Left forelimb (tissue), 1 donor: ENCODE data around the gene DAPK1.

Source experiments
- DNase-seq: peaks from one replicate; pipeline ENCODE4 v3.0.0-alpha.2; 2018; ENCODE audit warnings: low spot score

Gene DAPK1

DNA sequence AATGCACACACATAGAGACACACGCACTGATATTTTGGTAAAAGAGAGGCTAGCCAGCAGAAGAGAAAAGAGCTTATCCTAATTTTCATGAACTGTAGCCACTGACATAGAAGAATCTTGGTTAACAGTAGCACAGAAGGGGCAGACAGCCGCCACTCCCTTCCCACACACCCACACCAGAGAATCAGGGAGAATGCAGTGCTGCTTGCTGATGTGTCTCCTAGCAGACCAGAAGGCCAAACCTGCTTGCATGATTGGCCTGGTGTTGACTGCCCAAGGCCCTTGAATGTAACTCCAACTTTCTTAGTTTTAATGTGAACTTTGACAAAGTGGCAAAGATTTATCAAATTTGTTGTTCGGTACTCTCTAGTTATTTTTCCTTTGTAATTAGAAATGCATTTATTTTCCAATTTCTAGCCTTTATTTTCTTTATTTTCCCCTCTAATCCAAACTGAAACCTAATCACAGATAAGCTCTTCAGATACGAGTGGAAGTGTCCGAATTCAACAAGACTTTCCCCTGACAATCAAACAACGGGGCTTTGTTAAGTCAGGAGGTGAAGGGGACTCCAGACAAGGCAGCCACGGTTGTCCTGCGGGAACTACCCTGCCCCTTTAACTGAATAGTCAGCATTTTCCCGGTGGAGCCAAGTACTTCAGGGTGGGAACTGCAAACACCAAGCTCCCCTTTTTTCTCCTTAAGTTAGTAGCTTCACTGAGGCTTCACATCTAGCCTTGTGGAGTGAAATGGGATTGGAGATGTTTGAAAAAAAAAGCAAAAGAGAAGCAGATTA is 146.3 kb downstream of the DAPK1 start:
- no peak for DNase-seq

DNA sequence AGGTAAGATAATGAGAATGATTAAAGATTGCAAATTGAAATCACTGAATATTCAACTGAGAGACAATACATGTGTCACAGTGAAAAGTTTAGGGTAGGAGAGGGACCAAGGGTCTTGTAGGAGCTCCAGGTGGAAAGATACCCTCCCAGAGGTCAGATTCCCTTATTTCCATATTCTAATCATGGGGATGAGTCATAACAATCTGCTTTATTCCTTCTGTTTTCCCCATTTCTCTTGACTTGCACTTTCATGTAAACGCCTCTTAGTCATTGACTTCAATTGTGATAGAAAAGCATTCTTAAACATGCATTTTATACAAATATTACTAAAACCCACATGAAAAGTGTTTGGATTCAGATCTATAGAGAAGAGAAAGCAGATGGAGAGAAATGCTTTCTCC is 147.0 kb downstream of the DAPK1 start:
- no peak for DNase-seq

DNA sequence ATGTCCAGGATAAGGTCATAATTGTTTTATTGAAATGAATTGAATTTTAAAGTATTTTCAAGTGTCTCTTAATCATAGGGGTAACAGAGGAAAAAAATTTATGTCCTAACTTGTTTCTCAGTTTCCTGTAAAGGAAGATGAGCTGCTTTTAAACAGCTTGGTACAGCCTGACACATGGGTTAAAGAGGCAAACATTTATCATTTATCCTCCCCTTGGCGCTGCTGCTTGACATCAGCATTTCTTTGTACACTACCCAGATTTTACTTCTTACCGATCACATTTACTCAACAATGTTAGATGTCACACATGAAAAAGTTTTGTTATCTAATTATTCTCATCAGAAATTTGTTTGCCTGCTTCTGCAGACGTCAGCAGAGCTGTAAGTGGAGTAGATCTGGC is 148.9 kb downstream of the DAPK1 start:
- no peak for DNase-seq

DNA sequence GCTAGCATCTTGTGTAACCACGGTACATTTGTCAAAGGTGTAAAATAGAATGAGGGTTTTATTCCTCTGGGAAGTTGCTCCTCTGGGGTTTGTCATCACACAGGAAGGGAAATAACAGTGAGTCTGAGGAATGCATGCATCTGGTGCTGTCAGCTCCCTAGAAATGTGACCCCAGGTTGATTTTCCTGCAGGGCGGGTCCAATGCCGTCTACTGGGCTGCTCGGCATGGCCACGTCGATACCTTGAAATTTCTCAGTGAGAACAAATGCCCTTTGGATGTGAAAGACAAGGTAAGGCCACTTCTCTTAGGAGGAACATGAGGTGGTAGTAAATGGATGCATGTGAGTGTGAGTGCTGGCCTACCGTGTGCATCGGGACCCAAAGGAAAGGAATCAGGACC is 149.4 kb downstream of the DAPK1 start:
- DNase-seq, result no peak

DNA sequence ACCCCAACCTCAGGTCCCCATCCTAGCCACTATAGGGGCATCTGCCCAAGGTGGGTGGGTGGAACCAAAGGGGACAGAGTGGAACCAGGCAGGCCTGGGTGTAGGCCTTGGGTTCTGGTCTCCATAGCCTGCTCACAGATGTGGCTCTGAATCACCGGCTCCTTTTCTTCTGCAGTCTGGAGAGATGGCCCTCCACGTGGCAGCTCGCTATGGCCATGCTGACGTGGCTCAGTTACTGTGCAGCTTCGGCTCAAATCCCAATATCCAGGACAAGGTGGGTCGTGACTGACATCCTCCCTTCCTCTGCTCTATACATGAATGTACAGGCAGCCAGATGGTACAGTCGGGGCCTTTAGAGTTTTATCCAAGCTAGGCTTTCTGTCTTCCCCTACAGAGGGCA is 150.9 kb downstream of the DAPK1 start:
- DNase-seq, result no peak

DNA sequence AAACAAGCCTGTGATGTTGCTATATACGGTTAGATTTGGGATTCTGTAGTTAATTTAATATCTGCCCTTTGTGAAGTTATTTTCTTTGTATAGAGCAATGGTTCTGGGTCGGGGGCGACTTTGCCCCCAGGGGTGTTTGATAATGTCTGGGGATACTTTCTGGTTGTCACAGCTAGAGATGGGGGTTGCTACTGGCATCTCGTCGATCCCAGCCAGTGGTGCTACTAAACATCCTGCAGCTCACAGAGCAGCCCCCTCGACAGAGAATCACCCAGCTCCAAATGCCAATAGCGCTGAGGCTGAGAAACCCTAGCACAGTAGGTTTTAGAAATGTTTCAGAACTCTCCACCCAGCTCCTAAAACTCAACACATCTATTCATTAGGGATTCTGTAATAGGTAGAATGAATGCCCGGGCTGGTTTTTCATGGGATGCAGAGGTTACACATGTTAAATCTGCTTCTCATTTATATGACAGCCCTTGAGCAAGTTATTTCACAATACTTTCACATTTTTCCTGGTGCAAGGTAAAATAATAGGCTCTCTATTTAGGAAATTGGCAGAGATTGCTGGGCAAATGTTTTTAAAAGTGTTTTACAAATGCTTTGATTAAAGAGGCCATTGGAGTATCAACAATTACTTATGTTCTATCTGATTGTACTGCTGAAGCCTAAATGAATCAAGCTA is 153.1 kb downstream of the DAPK1 start:
- no peak for DNase-seq

DNA sequence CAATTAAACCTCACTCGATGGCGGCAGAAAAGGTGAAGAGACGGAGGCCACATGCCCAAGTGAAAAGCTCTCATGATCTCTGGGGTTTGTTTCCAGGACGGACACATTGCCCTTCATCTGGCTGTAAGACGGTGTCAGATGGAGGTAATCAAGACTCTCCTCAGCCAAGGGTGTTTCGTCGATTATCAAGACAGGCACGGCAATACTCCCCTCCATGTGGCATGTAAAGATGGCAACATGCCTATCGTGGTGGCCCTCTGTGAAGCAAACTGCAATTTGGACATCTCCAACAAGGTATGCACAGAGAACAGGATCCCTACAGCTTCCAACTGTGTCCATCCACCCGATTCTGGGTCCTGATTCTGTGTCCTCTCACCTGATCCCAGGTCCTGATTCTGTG is 153.8 kb downstream of the DAPK1 start:
- DNase-seq, result no peak

DNA sequence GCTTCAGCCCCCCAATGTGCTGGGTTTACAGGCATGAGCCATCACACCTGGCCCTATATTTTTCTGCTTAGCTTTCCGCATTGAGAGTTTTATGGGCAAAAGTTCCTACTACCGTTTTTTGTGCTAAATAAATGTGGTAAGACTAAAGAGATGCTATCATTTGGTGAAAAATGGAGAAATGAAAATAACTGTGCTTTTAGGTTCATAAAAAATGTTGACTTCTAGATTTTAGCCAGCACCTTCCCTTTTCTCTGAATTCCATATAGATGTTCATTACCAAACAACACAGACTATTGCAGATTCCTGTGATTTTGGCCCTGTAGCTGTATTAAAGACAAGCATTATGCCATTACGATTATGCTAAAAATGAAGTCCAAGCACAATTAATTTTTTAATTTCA is 156.3 kb downstream of the DAPK1 start:
- DNase-seq, result no peak

DNA sequence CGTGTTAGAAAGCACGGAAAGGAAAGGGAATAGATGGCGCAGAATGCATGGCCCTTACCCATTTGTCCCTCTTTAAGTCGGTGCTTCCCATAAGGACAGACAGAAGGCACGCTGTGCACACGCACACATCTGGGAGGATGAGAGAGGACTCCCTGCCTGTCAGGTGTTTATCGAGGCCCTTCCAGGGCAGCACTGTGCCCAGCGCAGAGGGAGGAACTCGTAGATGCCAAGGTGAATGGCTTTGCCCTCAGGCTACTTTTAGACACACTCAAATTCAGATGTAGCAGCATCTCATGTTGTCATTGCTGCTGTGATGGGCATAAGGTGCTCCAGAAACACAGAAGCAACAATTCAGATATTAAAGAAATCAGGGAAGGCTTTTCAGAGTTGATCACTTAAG is 158.1 kb downstream of the DAPK1 start:
- no peak for DNase-seq

DNA sequence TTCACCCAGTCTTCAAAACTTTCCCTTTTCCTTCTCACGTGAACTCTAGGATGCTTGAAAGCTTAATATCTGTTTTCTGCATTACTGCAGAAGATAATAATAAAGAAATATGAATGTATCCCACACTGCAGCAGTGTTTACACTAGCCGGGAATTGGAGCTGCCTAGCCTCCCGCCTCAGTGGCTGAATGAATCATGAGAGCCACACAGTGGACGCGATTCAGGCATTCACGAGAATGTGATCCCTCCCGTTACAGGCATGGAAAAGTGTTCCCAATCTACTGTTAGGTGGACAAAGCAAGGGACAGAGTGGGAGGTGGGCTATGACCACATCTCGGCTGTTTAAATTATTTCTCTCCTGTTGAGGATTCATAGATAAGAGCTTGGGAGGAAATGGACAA is 158.8 kb downstream of the DAPK1 start:
- no peak for DNase-seq

DNA sequence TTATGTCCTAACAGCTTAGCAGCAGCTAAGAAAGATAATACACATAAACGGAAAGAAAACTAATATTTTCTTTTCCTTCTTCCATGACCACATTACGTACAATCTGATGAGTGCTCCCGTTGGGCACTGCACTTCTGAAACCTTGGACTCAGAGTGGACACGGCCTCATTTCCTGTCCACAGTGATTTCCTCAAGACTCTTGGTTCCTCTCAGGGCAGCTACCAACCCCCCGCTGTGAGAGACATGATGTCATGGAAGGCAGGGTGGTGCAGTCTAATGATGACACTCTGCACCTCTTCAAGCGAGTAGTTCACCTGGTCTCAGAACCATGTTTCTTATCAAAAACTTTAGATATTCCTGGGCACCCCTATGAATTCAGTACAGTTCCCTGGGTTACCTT is 159.5 kb downstream of the DAPK1 start:
- DNase-seq, result no peak

DNA sequence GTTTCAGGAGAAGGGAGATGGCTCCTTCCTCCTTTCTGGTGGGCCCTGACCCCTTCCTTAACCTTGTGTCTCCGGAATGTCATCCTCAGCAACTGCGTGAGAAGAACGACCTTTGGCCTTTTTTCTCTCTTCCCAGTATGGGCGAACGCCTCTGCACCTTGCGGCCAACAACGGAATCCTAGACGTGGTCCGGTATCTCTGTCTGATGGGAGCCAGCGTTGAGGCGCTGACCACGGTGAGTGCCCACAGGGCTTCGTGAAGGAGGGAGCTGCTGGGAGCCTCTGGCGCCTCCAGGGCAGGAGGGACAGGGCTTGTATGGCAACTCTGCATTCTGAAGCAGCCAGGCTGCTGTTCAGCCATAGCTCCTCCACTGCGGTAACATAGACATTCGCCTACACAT is 160.2 kb downstream of the DAPK1 start:
- no peak for DNase-seq

DNA sequence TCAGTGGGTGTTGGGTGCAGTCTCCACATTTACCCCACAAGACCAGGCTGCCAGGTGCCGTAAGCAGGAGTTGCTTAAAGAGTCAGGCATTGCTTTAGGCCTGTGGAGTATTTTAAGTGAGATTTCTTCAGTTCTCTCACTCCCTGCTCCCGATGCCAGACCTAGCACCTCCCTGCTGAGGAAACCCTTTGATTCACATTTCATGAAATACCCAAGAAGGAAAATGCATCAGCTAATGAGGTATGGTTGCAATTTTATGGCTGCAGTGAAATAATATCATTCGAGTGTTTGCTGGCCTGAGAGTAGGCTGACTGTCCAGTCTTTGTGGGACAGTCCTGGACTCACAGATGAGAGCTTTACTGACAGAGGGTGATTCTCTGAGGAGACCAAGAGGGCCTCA is 160.8 kb downstream of the DAPK1 start:
- DNase-seq, result no peak

DNA sequence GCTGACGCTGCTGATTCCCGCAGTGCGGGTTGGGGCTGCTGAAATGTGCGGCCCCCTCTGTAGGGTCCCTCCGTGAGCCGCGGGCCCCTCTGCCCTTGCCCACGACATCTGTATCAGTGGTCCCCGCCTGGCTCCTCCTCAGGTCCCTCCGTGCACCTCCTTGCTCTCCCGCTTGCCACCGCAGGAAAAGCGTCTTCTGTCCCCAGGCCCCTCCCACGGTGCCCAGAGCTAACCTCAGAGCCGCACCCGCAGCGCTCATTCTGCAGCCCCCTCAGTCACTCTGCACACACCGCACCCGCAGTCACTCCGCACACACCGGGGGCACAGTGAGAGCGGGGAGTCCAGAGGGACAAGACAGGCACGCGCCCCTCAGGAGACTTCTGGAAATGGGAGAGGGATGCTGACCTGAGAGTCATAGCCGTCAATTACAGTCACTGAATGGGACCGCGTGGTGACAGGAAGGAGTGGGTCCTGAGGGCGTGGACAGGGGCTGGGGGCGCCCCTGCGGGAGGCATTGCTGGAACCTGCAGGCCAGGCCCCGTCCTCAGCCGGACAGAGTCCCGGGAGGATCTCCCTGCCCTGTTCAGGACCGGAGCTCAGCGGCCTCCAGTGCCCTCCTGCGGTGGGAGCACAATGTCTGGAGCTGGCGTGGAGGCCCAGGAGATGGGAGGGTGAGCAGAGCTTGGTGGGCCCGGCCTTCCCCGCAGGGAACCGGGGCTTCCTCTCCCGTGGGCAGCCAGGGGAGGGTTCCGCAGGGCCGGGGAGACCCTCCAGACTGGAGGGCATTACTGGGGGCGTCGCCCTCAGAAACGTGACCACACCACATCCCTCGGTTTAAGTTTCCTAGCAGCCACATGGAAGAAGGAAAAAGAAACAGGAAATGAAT is 162.1 kb downstream of the DAPK1 start:
- DNase-seq, result no peak

DNA sequence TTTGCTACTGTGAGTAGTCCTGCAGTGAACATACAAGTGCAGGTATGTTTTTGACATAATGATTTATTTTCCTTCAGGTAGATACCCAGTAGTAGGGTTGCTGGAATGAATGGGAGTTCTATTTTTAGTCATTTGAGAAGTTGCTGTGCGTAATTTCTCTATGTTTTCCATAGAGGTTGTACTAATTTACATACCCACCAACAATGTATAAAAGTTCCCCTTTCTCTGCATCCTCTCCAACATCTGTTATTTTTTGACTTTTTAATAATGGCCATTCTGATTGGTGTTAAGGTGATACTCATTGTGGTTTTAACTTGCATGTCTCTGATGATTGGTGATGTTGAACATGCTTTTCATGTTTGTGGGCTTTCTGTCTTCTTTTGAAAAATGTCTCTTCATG is 163.6 kb downstream of the DAPK1 start:
- DNase-seq, result no peak

DNA sequence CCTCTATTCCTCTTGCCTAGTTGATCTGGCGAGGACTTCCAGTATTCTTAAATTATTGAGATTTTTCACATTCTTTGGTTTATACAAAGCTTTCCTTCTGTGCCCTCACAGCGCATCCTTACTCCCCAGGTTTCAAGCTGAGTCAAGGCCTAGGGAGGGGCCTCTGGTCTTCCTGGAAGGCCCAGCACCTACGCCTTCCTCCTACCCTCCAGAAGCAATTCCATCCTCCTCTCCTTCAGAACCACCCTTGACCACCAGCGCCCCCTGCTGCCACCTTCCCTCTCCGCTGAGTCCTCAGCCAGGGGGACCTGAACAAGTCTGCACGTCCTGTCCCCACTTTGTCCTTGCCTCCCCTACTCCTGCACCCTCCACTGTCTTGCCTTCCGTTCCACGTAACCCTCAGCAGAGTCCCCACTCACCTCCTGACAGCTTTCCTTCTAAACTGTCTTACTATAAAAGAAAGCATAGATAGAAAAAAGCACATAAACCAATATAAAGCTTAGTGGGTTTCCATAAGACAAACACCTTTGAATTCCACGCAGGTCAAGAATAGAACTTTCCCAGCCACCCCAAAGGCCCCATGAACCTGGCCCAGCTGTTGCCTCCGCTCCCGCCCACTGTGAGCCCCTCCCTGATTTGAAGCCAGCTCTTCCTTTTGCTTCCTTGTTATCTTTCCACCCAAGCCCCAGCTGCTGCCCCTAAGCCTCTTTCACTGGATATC is 165.3 kb downstream of the DAPK1 start:
- DNase-seq, result no peak

DNA sequence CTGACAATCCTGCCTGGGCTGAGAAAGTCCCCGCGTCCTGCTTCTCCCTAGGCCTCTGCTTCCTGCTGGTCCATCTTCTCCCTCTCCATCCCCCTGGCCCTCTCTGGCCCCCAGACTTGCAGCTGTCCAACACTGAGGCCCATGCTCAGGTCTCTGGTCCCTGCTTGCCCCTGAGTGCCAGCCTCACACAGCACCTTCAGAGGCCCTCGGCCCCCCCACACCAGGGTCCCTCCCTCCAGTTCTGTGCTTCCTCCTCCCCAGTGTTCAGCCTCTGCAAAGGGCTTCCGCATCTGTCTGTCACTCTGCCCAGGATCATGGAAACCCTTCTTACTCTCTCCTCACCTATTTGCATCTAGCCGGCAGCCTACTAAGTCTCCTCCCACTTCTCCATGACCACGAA is 165.9 kb downstream of the DAPK1 start:
- DNase-seq, result no peak

DNA sequence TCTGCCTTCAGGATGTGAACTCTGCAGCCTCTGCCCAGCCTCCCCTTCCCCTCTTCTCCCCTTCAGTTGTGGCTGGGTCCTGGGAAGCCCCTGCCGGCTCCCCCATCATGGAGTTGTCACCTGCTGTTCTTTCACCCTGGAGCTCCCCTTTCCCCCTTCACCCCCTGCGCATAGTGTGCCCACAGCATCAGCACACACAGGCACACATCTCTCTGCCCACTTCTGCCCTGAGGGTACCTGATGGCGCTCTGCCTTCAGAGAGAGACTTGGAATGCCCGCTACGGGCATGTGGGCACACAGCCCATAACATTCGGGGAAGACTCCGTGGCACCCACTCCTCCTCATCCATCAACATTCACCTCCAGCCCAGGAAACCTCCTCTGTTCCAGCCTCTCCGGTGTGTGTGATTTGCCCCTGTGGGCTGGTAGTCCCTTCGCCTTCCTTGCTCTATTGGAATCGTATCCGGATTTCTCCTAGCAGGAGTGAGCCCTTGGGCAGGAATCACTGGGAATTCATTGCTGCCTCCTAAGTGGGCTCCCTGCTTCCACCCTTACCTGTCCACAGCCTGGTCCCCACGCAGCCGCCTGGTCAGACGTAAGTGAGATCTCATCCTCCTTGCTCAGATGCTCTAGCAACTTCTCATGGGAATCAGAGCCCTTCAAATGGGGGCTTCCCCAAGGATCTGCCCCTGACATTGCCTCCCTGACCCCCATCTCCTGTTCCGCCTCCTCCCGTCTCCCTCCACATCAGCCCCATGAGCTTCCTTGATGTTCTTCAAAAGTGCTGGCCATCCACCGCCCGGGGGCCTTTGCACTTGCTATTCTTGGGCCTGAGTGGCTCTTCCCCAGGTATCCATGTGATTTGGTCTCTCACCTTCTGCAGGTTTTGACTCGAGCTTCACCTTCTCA is 166.7 kb downstream of the DAPK1 start:
- DNase-seq, result no peak

DNA sequence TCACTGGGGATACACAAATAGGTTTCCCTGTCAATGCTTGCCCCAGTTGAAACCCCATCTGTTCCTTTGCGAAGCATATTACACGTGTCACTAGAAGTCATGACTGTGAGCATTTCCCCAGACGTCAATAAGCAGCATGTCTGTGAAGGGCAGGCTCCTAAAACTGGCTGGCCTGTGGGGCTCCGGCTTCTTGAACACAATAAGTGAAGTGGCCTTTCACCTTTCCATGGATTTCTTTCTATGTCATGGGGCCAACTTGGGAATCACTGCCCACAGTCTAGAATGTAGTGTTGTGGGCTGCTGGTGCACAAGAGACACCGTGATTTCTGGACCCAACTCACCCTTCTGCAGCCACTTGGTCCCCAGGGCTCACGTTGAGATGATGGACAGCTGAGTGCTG is 167.8 kb downstream of the DAPK1 start:
- DNase-seq, result no peak

DNA sequence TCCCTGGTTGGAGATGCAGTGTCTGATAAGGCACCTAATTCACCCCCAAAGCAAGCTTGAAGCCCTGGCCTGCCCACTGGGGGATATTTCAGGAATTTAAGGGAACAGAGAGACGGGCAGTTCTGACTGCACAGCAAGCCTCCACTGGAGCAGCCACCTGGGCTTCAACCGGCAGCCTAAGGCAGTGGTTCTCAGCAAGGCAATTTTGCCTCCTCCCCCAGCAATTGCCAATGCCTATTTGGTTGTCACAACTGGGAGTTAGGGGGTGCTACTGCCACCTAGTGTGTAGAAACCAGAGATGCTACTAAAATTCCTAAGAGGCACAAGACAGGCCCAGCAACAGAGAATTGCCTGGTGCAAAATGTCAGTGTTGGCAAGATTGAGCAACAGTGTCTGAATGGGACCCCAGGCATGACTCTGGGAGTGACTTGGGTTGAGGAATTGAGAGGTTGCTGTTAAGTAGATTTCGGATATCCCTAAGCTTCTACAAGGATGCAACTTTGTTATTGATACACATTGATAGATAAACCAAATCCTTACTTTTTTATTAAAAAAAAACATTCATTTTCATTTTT is 169.6 kb downstream of the DAPK1 start:
- DNase-seq, result no peak

DNA sequence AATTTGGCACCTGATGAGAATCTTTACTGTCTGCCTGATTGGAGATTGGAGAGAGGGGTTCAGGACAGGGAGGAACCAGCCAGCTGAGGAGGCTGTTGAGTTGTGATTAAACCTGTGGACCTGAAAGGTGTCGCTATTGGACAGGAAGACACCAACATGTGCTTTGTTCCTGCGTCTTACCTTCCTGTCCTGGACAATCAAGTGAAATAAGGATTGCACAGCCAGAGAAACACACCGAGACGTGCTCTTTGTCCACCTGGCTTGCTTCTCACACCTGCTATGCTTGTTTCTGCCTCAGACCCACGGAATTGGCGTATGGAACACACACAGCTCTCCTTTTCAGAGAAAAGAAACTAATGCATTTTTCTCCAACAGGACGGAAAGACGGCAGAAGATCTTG is 170.6 kb downstream of the DAPK1 start:
- no peak for DNase-seq
